HG02798 (cell line): ENCODE measurements around the gene GFM1.
A peak's percentile ranks its signal among the peaks of the same experiment; 100 is the strongest.
"Not testable (repeated sequence)": the region's sequence is repeated elsewhere in the genome, so short reads cannot be mapped to it uniquely, and the experiment has no call there.

Experiments
- ATAC-seq: cut with Tn5 transposase; IDR thresholded peaks from one replicate; pipeline ENCODE4 v1.9.1; 2021; ENCODE audit warnings: mild to moderate bottlenecking; ENCODE audit not compliant: unreplicated experiment, poor library complexity

GFM1 gene

DNA sequence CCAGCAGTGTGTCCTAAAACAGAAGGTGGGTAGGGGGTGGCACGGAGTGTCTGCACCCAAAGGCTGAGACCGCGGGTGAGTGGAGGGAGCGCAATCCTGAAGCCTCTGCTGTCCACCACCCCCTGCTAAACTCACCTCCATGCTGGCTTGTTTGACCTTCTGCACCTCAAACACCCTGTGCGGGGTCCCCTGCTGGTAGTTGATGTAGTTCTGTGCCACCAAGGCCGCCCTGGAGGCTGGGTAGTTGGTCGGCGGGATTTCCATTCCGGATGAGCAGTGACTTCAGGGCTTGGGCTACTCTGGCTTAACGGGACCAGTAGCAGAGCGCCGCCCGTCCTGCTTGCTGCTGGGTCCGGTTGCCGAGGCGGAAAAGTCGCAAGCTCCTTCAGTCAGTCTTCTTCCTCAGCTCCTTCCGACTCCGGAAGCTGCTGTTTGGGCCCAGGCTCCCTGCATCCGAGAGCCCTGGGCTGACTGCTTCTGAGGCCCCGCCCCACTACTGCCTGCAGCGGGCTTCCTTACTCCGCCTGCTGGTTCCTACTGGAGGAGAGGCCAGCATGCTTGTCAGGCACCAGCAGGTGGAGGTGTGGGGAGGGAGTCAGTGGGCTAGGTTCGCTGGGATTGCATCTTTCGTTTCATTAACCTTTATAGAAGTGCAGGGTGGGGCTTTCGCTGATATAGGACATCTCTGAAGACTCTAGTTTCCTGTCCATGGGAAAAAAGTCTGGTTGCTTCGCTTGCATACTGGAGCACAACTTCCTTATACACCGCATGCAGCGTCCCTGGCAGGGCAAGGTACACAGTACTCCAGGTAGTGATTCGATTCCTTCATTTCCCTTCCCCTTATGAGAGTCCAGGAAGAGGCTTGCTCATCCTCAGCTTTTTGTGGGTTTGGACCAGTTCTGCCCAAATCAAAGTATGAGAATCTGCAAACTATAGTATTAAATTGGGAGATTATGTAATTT, 28.2 kb downstream of the GFM1 start, which contains the start of gene LXN:
TSS of gene LXN (minus strand) at position 434 of the 962 bp plus-strand sequence. CDS start at position 264, 170 bp downstream.
- ATAC-seq, result peak; percentile 100

DNA sequence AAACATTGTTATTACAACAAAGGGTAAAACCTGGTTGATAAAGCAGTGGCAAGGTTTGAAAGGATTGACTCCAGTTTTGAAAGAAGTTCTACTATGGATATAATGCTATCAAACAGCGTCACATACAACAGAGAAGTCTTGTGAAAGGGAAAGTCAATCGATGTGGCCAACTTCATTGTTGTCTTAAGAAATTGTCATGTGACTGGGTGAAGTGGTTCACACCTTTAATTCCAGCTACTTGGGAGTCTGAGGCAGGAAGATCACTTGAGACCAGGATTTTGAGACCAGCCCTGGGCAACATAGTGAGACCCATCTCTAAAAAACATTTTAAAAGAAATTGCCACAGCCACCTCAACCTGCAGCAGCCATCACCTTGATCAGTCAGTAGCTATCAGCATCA, 34.4 kb downstream of the GFM1 start:
- ATAC-seq, result no peak

DNA sequence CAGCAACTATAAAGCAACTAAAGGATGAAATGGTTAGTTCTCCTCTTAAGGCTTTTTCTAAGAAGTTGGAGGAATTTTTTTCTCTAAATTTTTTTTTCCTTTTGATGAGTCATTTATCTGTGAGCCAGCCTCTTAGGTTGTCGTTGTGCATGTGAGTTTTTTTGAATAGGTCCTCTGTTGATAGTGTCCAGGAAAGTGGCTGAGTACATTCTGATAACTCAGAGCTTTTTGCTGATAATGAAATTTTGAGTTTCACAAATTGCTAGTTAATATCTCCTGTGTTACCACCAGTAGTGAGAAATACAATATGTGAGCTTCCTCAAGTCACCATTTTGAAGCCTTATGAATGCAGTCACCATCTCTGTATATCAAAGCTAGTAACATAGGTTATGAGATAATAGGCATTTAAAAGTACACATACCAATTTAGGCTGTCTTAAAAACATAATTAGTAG, 35.2 kb downstream of the GFM1 start:
- ATAC-seq, result no peak

DNA sequence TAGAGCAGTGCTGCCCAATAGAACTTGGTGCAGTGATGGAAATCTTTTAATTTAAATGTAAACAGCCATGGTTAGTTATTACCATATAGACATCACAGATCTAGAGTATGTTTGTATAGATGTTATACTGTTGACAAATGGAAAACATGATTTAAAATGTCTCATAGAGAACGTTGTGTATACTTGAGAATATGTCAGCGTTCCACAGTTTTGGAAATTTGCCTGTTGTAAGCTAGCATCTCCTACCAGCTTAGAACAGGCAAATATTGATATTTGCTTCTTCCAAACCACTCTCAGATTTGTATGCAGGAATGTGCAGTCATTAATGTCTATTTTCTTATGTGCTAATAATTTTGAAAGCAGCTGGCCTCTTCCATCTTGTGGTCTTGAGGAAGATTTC, 36.5 kb downstream of the GFM1 start:
- ATAC-seq, result no peak

DNA sequence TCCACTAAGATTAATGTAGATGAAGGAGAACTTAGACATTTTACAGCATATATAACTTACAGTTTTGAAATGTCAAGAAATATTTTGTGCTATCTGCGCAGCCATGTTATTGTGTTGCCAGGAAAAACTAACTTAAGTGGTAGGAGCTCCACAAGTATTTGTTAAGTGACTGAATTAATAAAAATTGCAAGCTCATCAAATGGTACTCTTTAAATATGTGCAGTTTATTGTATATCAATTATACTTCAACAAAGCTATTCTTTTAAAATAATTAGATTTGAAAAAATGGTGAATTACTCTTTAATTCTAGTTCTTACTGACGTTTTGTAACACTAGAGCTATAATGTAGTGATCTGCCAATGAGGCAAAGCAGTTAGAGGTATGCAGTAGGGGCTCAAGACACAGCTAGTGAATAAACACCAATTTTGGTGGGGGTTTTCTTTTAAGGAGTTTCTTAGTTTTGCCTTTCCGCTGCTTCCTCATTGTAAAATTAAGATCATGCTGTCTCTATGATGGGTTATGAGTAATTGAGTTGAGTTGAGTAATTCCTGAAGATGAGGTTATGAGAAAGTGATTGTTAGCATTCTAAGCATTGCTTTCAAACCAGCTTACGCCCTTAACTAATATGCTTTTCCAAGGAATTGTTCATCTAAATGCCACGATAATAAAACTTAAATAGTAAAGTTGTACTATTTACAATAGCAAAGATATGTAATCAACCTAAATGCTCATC, 39.1 kb downstream of the GFM1 start:
- no peak for ATAC-seq

DNA sequence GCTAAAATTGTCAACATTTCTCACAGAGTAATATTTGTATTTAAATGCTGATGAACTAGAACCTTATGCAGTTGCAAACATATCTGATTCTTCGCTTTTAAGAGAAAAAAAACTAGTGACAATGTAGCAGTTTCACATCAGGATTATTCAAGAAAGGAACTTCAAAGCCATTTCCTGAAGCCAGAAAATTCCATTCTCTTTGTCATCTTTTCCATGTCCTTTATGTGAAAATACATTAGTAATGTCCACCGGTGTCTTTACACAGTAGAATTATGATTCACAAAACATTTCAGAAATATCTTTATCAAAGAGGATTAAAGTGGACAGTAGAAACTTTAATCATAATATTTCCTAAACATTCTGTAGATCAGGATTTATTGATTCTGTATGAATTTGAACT, 40.8 kb downstream of the GFM1 start:
- no peak for ATAC-seq

DNA sequence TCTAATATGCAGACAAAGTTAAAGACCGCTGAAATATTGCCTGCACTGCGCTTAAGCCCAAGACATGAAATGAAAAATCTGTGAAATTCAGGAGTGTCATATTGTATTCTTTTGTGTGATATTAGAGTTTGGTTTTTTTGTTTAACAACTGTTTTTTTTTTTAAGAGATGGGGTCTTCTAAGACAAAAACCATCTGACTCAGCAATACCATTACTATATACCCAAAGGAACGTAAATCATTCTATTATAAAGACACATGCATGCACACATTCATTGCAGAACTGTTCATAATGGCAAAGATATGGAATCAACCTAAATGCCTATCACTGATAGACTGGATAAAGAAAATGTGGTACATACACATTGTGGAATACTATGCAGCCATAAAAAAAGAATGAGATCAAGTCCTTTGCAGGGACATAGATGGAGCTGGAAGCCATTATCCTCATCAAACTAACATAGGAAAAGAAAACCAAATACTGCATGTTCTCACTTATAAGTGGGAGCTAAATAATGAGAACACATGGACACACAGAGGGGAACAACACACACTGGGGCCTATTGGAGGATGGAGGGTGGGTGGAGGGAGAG, 49.6 kb downstream of the GFM1 start:
- ATAC-seq, result not testable (repeated sequence)

DNA sequence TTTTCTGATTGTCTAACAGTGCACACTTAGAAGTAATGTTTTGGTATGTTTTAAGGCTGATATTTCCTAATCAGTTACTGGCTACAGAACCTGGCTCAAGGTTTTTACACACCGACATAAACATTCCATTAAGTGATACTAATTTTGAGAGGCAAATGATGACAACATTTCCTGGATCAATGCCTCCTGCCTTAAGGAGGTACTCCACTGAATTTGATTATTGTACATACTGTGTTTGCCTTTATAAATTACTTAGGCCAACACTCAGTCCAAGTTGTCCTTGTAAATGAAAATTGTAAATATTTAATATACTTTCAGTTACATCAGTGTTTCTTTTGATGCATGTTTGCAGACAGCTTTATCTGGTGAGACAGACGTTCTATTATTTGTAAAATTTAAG, 52.3 kb downstream of the GFM1 start:
- ATAC-seq, result no peak

DNA sequence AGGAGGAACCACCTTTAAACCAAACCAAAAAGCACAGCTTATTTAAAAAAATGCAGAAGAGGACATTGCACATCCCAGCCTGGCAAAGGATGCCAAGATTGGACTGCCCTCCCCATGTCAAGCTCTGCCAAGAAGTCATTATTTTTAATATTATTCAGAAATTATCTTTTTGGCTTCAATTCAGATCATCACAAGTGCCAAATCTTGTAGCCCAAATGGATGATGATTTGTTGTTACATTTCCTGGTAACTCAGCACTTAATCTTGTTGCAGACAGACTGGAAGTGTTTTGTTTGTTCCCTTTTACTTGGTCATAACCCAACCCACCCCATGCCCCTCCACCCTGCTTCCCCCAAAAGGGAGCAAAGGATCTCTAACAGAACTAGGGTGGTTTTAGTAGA, 56.2 kb downstream of the GFM1 start:
- ATAC-seq, result no peak

DNA sequence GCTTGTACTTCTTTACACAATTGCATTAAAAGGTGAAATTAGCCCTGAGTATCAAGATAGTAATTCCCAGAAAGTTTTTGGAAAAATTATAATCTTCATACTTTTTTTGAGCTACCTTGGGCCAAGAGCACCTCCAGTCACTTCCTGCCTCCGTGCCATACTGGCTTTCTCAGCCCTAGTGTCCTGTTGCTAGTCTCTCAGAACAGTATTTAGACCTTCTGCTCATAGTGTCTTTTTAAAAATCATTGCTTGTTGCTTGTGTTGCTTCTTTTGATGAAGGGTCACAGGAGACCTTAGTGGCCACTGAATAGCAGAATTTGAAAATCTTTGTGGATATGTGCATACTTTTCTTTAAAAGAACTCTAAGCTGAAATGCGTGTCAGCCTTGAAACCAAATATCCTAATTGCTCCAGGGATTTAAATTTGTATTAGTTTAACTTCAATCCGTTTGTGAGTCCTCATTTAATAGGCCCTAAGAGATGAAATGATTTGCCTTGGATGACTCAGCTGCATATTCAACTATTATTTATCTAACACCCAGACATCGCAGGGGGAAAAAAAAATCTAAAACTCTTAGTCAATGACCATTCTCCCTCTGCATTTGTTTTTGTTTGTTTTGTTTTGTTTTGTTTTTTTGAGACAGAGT, 57.2 kb downstream of the GFM1 start:
- no peak for ATAC-seq

DNA sequence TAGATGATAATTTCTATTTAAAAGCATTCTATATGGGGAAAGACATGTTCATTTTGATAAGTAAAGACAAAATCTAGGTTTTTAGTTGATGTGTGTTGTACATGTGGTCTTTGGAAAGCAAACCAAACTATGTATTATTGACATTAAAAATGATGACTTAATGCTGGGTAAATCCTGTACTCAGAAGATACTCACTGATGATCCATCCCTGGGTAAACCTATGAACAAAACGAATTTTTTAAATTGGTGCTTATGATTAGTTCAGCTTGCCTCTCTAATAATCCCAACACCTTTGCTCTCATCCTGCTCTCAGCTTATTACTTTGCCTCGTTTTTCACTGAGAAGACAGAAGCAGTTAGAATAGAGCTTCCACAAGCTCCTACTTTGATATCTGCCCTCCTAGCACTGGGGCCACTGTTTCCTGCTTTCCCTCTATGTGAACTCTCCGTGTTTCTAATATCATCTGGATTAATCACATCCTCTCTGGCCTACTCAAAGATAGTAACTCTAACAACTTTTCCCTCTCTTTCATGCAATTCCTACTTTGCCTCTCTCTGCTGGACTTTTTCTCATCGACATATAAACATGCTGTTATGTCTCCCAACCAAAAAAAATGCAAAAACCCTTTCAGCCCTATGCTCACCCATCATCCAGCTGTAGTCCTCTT, 58.6 kb downstream of the GFM1 start:
- no peak for ATAC-seq

DNA sequence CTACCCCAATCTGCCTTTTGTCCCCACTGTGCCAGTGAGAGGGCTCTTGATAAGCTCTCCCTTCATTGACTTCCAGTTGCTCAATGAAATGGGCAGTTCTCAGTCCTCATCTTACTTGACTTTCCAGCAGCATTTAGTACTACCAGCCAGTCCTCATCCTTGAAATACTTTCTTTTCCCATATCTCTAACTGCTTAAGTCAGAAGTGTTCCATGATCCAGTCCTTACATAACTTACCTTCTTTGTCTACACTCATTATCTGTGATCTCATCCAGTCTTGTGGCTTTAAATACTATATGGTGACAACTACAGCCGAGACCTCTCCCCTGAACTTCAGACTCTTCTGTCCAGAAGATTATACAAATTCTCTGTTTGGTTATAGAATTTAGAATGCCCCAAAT, 59.2 kb downstream of the GFM1 start:
- no peak for ATAC-seq

DNA sequence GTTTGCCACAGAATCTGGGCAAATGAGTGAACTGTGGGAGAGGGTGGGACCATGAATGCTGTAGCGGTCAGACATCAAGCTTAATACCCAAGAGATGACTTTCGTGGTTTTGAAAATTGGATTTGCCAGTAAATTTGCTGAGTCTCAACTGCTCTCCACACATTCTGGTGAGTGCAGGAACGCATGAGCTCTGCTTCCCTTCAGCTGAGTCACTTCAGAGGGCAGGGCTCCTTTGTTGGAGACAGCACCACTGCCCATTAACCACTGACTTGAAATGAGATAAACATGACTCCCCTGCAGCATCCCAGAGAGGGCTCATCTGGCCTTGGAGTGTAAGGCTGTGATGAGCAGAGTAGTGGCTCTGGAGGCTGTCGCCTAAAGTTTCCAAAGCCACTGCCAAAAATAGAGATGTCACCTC, 65.3 kb downstream of the GFM1 start:
- ATAC-seq, result no peak

DNA sequence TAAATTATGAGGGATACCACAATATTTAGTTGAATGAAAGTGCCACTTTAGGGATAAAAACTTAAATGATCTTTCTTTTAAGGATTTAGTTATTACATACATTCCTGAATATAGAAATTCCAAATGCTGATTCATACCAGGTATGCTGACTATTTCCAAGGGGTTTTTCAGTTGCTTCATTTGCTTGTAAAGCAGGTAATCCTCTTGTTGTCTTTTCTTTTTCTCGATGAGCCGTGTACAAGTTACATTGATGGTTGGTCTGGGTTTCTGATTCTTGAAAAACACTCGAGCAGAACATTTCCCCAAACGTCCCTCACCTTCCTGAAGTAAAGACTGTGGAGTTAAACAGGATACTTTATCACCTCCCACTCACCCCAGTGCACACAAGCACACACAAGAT, 66.3 kb downstream of the GFM1 start:
- ATAC-seq, result no peak

DNA sequence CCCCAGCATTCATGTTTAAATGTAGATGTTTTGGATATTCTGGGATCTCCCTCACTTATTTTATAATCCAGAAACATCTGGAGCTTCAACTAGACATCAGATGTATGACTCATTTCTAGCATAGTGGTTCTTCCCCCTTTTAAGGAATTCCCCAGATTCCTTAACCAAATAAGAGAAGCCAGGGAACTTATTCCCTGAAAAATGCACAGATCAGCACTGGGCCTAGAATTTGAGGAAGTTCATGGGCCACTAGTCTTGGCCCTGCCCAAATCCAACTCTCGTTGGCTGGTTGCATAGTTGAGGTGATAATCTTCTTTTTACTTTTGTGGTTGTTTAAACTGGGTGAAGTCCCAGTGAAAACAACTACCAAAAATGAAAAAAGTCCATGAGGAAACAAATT, 67.6 kb downstream of the GFM1 start:
- ATAC-seq, result no peak

DNA sequence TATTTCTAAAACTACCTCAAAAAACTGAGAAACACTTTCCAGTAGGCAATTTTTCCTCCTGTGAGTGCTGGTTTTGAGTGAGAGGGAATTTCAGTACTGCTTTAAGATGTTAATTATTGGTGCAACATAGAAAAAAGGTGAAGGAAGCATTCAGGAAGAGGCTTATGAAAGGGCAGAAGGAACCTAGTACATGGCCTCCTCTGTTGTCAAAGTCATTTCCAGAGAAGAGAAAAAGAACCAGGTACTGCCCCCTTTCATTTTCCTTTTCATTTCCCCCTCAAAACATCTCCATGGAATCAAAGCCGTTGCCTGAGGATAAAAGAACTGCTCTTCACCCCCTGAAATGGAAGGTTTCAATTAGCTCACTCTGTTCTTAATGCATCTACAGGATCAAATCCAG, 68.1 kb downstream of the GFM1 start:
- no peak for ATAC-seq

DNA sequence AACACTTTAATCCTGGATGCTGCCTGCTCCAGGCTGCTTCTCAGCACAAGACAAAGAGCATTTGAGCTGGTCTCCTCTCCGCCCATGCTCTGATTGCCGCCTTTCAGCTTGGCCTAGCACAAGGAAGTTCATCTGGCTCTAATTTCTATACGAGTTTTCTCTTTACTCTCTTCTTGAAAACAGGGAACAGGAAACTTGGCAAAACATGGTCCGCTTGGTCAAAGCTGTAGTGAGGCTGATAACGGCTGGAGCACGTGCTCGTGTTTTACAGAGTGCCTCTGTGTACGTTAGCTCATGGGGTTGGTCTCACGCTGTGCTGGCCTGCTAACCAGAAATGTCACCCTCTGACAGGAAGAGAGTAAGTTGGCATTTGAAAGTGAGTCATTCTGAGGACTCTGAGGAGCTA, 68.8 kb downstream of the GFM1 start:
- ATAC-seq, result no peak

DNA sequence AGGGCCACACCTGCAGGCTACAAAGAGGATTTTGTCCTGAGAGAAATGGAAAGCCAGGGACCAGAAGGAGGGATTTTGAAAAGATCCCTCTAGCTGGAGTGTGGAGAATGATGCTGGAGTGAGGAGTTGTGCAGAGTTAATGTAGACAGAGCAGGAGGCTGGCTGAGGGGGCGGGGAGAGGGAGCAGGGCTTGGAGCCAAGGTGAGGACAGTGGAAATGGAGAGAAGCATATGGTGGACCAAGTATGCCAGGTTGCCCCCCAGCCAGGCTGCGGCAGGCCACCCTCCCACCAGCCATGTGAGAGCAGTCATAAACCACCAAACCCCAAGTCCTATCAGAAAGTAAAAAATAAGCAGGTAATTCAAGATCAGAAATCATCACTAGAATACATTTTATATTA, 73.2 kb downstream of the GFM1 start:
- no peak for ATAC-seq

DNA sequence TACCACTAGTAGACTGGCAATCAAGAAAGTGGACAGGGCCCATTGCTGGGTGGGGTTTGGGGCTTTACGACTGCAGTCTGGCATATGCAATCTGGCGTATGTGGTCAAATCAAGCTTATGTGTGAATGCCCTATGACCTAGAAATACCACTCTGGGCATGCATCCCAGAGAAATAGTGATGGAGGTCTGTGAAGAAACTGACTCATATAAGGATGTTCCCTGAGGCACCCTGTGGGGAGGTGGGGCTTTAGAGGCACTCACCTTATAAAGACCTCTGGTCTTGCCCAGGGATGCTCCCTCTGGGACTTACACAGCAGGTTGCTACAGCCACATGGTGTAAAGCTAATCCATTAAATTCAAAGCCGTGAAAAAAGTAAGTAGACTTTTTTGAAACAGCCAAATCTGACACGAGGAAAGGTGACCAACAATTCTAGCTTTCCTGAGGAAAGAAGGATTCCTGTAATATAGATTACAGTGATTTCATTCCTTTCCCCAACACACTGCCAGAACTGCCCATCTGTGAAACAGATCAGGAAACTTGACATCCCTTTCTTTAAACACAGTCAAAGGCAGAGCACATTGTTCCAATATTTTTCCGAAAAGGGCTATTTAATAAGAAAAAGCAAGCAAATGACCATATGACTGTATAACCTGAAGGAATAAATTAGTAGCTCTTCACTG, 74.3 kb downstream of the GFM1 start:
- ATAC-seq, result no peak
